HG03378 (cell line): ENCODE data around the gene HCN2.

Source experiments
- ATAC-seq: cut with Tn5 transposase; IDR thresholded peaks from one replicate; pipeline ENCODE4 v1.9.1; 2021; ENCODE audit warnings: mild to moderate bottlenecking, moderate library complexity; ENCODE audit not compliant: unreplicated experiment

Gene HCN2

DNA sequence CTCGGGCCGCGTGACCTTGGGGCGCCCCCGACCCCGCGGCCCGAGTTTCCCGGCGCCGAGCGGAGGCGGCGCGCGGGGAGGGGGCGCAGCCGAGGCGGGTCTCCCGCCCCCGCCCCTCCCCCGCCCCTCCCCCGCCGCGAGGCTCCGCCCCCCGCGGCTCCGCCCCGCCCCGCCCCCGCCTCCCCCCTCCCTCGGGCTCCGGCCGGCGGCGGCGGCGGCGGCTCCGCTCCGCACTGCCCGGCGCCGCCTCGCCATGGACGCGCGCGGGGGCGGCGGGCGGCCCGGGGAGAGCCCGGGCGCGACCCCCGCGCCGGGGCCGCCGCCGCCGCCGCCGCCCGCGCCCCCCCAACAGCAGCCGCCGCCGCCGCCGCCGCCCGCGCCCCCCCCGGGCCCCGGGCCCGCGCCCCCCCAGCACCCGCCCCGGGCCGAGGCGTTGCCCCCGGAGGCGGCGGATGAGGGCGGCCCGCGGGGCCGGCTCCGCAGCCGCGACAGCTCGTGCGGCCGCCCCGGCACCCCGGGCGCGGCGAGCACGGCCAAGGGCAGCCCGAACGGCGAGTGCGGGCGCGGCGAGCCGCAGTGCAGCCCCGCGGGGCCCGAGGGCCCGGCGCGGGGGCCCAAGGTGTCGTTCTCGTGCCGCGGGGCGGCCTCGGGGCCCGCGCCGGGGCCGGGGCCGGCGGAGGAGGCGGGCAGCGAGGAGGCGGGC is at the start of gene HCN2:
Gene HCN2 (plus strand): TSS at position 189 of the 703 bp plus-strand sequence. CDS start 65 bp downstream, at position 254.
- no peak for ATAC-seq

DNA sequence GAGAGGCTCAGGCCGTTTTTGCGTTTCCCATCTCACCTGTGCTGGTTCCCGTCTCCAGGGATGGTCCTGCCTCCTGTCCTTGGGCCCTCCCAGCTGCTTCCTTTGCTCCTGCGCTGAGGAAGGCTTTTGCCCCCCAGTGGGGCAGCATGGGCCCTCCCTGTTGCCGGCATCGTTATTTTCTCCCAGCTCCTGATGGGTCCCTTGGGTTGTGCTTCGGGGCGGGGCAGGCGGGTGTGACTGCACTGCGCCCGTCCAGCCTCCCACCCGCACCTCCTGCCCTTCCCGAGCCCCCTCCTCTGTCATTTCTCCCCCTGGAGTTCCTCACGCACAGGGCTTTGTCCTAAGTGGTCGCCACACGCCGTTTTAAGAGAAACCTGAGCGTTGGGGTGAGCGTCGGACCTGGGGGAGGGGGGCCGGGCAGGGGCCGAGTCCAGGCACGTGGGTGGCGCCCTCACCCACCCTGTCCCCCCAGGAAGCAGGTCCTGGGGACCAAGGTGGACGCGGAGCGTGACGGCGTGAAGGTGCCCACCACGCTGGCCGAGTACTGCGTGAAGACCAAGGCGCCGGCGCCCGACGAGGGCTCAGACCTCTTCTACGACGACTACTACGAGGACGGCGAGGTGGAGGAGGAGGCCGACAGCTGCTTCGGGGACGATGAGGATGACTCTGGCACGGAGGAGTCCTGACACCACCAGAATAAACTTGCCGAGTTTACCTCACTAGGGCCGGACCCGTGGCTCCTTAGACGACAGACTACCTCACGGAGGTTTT is 48.6 kb upstream of the HCN2 start:
- no peak for ATAC-seq

DNA sequence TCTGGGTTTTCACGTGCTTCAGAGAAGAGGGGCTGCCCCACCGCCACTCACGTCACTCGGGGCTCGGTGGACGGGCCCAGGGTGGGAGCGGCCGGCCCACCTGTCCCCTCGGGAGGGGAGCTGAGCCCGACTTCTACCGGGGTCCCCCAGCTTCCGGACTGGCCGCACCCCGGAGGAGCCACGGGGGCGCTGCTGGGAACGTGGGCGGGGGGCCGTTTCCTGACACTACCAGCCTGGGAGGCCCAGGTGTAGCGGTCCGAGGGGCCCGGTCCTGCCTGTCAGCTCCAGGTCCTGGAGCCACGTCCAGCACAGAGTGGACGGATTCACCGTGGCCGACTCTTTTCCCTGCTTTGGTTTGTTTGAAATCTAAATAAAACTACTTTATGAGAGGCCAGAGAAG is 48.0 kb upstream of the HCN2 start:
- no peak for ATAC-seq

DNA sequence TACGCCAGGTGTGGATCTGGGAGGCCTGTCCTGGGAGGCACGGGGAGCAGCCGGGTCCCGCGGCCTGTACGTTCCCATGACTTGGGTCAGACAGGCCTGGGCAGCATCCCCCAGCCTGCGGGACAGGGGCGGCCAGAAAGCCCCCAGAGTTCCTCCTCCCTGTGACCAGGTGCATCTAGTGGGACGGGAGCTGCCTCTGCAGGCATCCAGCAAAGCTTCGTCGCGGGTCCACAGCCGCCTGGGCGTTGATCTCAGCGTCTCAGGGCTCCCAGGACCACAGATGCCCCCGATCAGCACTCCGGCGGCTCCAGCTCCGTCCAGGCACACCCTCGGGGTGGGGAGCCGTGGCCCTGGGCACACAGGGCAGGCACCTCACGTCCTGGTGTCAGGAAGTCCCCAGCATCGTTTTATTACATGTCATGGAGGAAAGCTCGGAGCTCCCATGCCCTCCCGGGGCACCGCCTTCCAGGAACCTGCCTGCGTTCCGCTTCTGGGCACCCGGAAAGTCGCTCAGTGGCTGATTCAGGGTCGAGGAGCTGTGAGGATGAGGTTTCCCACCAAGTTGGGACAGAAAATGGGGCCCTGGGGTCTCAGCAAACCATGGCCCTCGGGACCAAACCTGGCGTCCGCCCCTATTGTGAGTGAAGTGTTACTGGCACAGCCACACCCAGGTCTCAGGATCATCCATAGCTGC is 47.4 kb upstream of the HCN2 start:
- ATAC-seq, result no peak

DNA sequence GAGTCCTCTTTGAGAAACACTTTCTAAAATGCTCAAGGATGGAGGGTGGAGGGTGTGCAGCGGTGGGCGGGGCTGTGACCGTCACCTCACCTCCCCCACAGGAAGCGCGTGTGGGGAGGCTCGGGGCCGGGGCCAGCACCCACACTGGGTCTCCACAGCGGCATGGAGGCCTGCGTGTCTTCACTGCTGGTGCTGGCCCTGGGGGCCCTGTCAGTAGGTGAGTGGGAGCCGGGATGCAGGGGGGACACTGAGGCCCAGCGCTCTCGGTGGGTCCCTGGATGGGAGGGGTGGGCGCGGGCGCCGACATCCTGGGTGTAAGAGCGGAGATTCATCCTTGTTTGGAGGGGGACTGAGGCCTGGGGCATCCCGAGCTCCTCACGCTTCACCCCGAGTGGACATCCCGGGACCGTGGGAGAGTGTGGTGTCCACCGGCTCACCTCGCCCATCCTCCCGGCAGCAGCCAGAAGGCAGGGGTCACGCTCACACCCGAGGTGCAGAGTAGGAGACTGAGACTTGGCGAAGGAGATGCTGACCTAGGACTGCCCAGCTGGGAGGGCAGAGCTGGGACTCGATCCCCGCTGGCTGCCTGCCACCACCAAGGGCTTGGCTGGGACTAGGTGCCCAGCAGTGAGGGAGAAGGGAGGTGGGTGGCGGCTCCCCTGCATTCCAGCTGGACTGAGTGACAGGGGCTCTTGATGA is 45.6 kb upstream of the HCN2 start, which contains the start of gene GZMM:
Gene GZMM (plus strand): TSS at position 144 of the 699 bp plus-strand sequence. CDS start 19 bp downstream, at position 163.
- no peak for ATAC-seq

DNA sequence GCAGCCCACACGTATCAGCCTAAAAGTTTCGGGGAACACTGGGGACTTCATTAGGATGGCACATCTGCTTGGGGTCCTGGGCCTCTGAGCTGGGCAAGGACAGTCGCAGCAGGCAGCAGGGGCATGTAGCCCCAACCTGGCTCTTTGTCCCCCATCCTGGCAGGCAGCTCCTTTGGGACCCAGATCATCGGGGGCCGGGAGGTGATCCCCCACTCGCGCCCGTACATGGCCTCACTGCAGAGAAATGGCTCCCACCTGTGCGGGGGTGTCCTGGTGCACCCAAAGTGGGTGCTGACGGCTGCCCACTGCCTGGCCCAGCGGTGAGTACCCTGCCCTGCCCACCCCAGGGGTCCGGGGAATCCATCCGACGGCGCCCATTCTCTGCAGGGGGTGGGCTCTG is 42.6 kb upstream of the HCN2 start:
- no peak for ATAC-seq

DNA sequence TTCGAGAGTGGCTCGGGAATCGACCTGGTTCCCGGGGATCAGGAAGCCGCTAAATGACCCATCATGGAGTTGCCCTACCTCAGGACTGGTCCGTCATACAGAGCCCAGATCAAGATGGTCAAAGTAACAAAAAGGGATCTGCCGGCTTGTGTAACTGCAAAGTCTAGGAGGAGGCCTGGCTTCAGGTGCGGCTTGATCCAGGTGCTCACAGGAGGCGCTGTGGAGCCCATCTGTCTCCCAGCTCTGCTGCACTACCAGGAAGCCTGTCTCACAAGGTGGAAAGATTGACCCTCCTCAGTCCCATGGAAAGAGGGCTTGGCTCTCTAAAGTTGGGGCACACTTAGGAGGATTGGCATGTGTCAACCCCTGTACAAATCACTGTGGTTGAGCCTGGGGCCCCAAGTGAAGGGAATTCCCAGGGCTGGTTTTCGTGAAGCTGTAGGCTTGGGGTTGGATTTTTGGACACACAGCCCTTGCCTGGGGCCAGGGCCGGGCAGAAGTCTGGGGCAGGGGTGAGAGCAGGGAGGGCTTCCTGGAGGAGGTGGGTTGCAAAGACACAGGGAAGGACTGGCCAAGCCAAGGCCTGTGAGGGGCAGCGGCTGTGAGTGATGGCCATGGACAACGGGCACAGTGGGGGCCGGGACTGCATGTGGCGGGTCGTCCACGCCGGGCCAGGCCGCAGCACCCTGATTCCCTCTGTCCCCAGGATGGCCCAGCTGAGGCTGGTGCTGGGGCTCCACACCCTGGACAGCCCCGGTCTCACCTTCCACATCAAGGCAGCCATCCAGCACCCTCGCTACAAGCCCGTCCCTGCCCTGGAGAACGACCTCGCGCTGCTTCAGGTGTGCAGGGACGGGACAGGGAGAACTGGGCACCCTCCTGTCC is 41.6 kb upstream of the HCN2 start:
- ATAC-seq, result no peak

DNA sequence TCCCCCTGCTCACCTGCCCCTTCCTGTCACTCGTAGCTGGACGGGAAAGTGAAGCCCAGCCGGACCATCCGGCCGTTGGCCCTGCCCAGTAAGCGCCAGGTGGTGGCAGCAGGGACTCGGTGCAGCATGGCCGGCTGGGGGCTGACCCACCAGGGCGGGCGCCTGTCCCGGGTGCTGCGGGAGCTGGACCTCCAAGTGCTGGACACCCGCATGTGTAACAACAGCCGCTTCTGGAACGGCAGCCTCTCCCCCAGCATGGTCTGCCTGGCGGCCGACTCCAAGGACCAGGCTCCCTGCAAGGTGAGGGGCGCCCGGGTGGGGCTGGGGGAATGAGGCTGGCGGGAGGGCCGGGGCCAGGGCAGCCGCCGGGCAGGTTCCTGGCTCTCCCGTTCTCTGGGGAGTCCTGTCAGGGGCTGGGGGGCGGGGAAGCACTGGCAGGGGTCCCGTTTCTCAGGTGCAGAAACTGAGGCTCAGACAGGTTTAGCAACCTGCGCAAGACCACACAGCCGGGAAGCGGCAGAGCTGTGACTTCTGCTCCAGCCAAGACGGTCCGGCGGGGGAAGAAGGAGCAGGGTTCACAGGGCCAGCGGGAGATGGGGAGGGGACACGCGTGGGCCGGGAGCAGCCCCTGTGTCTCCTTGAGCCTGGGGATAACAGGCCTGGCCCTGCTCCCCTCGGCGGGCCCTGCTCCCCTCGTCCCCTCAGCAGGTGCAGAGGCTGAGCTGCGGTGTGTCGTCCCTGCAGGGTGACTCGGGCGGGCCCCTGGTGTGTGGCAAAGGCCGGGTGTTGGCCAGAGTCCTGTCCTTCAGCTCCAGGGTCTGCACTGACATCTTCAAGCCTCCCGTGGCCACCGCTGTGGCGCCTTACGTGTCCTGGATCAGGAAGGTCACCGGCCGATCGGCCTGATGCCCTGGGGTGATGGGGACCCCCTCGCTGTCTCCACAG is 40.5 kb upstream of the HCN2 start:
- ATAC-seq, result no peak

DNA sequence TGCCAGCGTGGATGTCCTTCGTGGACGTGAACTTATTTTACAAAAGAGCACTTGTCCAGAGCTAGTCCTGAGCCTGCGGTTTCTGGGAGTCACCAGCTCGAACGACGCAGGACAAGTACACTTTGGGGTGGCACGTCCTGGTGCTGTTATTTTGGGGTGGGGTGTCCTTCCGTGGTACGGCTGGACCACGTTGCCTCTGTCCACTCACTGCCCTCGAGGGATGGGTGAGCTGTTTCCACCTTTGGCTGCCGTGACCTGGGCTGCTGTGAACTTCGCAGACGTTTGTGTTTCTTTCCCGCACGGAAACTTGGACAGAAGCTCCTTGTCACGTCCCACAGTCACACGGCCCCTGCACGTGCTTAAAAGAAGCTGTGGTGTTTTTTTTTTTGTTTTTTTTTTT is 34.9 kb upstream of the HCN2 start:
- ATAC-seq, result no peak

DNA sequence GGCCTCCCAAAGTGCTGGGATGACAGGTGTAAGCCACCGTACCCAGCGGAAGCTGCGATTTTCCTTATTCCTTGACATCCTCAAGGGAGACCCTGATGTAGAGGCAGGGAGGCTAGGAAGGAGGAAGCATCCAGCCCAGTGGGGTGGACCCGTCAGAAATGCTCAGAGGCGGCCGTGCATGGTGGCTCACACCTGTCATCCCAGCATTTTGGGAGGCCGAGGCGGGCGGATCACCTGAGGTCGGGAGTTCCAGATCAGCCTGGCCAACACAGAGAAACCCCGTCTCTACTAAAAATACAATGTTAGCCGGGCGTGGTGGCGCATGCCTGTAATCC is 34.2 kb upstream of the HCN2 start:
- ATAC-seq, result no peak

DNA sequence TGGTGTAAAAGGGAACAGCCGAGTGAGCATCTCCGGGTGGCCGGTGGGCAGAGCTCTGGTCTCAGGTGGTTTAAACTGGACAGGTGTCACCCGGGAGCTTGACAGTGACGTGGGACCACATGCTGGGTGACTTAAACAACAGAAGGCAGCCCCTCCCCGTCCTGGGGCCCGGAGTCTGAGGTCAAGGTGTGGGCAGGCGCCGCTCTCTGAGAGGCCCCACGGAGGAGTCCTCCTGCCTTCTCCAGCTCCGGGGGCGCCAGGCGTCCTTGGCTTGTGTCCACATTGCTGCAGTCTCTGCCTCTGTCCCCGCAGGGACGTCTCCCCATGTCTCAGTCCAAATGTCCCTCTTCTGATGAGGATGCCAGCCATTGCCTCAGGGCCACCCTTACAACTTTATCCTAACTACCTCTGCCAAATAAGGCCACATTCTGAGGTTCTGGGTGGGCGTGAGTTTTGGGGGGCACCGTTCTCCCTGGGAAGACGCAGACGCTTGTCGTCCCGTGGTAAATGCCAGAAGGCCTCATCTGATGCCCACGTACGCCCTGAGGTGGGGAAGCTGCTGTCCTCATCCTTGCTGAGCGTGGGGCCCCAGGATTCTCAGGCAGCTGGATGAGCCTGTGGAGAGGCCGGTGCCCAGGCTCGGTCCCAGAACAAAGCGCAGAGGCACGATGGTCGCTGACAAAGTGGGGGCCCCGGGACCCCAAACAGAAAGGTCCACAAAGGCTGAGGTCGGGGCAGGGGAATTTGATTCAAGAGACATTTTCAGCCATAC is 32.9 kb upstream of the HCN2 start:
- no peak for ATAC-seq

DNA sequence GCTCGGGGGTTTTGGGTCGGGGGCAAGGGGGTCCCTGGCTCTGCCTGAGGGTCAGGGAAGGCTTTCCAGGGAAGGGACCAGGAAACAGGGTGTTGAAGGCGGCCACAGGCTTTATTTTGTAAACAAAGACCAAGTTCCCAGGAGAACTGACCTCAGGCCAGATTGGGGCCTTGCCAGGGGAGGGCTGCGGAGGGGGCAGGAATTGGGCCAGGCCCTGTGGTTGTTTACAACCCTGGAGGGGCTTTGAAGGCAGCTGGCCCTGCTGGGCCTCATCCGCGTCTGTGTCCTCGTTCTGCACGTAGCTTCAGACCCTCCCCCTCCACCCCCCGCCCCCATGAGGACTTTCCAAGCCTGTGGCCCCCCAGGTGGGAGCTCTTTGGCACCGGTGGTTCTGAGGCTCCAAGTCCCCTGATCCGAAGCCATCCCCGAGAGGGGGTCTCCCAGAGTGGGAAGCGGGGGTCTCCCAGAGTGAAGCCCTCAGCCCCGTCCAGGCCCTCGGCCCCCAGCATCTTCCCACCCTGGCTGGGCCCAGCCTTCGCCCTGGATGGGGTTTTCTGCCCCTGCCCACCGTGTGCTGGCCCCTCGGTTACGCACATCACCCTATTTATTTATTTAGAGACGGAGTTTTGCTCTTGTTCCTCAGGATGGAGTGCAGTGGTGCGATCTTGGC is 30.8 kb upstream of the HCN2 start:
- no peak for ATAC-seq

DNA sequence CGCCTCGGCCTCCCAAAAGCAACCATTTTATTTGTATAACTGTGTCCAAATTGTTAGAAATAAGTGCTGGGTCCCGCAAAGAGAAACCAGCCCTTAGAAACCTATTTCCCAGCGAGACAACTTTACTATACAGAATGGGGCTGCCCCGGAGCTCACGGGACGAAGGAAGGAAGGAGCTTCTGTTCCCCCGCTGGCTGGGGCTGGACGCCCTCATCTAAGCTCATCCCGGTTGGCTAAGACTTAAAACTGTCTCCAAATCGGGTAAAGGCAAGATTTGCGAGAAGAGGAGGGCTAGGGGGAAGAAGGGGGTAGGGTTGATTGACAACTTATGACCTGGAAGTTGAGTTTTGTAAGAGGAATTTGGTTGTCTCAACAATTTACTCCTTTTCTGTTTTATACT is 29.6 kb upstream of the HCN2 start:
- ATAC-seq, result no peak

DNA sequence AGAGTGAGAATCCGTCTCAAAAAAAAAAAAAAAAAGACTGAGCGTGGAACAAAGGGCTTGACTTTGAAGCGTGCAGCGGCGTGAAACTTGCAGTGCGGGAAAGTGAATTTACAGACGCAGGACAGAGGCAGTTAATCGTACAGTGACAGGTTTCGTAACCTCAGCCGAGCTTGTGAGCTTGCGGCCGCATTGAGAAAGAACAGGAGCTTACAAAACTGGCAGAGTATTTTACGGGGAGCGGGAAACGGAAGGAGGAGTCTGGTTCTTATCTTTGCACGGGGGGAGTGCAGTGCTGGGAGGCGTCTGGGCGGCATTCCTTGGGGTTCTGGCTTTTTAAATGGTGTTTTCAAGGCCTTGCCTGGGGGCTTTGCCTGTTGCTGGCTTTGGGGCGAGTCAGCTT is 23.3 kb upstream of the HCN2 start:
- no peak for ATAC-seq

DNA sequence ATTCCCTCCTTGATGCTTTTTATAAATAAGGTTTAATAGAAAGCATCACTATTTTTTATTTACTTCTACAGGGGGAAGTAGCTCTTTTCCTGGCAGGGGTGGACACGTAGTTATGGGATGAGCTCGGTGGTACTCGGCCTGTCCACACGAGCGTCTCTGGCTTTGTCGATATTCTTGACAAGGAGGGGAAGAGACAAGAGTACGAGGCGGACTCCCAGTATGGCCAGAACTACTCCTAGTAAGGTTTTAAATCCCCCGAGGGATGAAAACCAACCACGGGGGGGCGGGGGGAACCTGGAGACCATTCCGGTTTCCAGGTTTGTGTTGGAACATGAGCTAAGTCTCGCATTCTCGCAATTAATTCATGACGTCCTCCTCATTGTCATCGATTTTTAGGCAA is 22.8 kb upstream of the HCN2 start:
- ATAC-seq, result no peak

DNA sequence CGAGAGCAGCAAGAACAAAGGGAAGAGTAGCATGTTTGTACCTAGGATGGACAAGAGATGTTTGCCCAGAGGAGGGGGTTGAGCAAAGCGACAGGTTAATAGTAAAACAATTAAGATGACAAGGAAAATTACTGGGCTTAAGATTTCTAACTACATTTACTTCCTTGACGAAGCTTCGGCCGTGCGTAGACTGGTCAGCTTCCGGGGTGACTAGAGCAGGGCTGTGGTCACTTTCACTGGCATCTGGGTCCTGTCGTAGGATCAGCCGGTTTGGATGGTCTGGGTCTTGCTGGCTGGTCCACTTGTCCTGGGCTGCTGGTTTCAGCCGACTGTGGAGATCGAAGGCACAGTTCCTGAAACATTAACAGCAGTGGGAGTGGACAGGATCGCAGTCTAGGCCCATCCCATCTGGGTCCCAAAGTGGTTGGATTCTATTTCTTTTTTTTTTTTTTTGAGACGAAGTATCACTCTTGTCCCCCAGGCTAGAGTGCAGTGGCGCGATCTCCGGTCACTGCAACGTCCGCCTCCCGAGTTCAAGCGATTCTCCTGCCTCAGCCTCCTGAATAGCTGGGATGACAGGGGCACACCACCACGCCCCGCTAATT is 22.3 kb upstream of the HCN2 start:
- ATAC-seq, result no peak

DNA sequence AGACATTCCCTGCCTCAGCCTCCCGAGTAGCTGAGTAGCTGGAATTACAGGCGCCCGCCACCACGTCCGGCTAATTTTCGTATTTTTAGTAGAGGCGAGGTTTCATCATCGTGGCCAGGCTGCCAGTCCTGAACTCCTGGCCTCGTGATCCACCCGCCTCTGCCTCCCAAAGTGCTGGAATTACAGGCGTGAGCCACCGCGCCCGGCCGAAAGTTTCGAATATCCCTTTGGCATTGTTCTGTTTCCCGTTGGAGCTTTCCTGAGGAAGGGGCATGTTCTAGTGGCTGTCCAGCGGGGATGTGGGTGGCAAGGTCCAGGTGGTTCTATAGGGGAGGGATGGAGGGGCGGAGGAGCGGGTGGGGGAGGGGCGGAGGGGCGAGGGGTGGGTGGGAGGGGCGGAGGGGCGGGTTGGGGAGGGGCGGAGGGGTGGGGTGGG is 19.4 kb upstream of the HCN2 start:
- no peak for ATAC-seq
